NK-92 (cell line): Measurements from ENCODE around the gene TACSTD2.
"Not testable (repeated sequence)": the region's sequence is repeated elsewhere in the genome, so short reads cannot be mapped to it uniquely, and the experiment has no call there.

Experiments used
- DNase-seq: peaks from one replicate; lab custom pipeline; 2025; ENCODE audit not compliant: unreplicated experiment; lab: John Stamatoyannopoulos, UW

Gene TACSTD2

GRCh38 chr1:58568271-58568860 is 8.7 kb downstream of the TACSTD2 start:
- DNase-seq = no peak

GRCh38 chr1:58566339-58566738 is 10.7 kb downstream of the TACSTD2 start:
- DNase-seq = no peak

GRCh38 chr1:58563715-58564114 is 13.3 kb downstream of the TACSTD2 start:
- DNase-seq = not testable (repeated sequence)

GRCh38 chr1:58561633-58562032 is 15.4 kb downstream of the TACSTD2 start:
- no peak for DNase-seq

GRCh38 chr1:58555393-58555792 is 21.7 kb downstream of the TACSTD2 start:
- no peak for DNase-seq

GRCh38 chr1:58551186-58552140 is 25.6 kb downstream of the TACSTD2 start:
- no peak for DNase-seq

GRCh38 chr1:58549291-58549690 is 27.8 kb downstream of the TACSTD2 start:
- DNase-seq = not testable (repeated sequence)

GRCh38 chr1:58548371-58548770 is 28.7 kb downstream of the TACSTD2 start:
- DNase-seq = no peak

- peak; percentile 86 for DNase-seq
Measured at GRCh38 chr1:58546520-58547308, 30.3 kb downstream of the TACSTD2 start, which contains the start of gene OMA1. Gene OMA1 (minus strand): TSS chr1:58546726. CDS start chr1:58539294, 7,432 bp downstream.

GRCh38 chr1:58545591-58546519 is 31.2 kb downstream of the TACSTD2 start:
- no peak for DNase-seq

- no peak for DNase-seq
Measured at GRCh38 chr1:58543260-58543659, 33.8 kb downstream of the TACSTD2 start.

GRCh38 chr1:58539553-58539952 is 37.5 kb downstream of the TACSTD2 start:
- no peak for DNase-seq

GRCh38 chr1:58538821-58539220 is 38.2 kb downstream of the TACSTD2 start:
- DNase-seq = no peak

GRCh38 chr1:58531842-58532241 is 45.2 kb downstream of the TACSTD2 start:
- DNase-seq = not testable (repeated sequence)

GRCh38 chr1:58529284-58529683 is 47.8 kb downstream of the TACSTD2 start:
- no peak for DNase-seq

GRCh38 chr1:58528518-58528917 is 48.5 kb downstream of the TACSTD2 start:
- no peak for DNase-seq
